ENCODE data around the gene TMEM98.
"Not testable (repeated sequence)": the region's sequence is repeated elsewhere in the genome, so short reads cannot be mapped to it uniquely, and the experiment has no call there.

Gene TMEM98, protein sequence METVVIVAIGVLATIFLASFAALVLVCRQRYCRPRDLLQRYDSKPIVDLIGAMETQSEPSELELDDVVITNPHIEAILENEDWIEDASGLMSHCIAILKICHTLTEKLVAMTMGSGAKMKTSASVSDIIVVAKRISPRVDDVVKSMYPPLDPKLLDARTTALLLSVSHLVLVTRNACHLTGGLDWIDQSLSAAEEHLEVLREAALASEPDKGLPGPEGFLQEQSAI

DNA sequence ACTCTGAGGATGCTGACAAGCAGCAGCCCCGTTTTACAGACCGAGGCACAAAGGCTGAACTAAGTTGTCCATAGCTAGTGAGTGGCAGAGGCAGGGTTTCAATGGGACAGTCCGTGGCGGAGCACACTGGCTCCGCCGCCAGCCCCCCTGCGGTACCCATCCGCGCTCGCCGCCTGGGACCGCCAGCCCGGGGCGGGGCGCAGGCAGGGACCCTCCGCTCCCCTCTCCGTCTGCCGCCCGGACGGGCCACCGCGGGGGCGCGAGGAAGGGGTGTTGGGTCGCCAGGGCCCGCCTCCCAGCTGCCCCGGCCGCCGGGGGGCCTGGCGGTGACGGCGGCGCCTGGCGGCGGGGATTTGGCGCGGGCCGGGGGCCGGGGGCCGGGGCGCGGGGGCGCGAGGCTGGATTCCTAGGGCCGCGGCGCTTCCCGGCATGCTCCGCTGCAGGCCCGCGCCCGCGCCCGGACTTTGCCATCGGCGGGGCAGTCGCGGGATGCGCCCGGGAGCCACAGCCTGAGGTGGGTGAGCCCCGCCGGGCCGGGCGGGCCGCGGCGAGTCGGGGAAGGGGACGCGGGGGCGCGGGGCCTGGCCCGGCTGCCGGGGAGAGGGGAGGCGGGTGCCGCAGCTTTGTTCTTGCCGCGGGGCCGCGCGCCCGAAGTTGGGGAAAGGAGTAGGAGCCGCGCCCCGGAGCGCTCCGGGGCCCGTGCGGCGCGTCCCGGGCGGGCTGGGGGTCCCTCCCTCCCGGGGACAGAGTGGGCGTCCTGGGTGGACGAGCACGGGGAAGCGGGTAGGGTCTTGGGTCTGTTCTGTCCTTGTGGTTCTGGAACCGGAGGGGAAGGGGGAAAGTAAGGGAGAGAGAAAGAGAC lies at the start of gene TMEM98:
Gene TMEM98, plus strand, starts transcription at position 430 of the 862 bp plus-strand sequence. CDS start 3,376 bp downstream, outside the sequence.
- no peak for DNase-seq

DNA sequence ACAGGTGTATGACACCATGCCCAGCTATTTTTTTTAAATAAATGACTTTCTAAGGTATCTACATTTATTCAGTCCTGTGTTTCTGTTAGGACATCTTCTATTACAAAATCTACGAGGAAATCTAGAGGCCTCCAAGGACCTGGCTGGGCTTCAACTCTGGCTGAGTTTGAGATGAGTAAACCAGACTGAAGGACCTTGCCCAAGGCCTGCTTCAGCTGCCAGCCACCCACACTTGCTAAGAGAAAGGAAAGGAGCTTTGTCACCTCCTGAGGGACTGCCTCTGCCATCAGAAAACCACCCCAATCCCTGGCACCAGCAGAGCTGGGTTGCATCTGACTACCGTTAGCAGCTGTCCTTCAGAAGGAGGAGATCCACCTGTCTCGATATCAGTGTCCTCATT lies 49.7 kb upstream of the TMEM98 start:
- DNase-seq: no peak

DNA sequence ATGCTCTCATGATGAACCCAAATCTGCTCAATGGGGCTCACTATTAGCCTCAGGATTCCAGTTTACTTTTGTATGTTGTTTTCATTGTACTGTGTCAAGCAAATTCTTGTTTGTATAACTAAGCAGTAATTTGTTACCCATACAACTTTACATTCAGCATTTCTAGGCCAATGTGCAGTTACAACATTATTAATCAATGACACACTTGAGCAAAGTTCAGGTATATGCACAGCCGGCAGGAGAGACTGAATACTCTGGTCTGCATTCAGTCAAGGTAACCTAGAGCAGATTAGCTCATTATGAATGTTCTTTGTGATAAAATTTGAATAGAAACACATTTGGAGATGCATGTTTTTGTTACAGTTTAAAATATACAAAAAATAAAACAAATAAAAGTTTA lies 48.8 kb upstream of the TMEM98 start:
- DNase-seq: no peak

DNA sequence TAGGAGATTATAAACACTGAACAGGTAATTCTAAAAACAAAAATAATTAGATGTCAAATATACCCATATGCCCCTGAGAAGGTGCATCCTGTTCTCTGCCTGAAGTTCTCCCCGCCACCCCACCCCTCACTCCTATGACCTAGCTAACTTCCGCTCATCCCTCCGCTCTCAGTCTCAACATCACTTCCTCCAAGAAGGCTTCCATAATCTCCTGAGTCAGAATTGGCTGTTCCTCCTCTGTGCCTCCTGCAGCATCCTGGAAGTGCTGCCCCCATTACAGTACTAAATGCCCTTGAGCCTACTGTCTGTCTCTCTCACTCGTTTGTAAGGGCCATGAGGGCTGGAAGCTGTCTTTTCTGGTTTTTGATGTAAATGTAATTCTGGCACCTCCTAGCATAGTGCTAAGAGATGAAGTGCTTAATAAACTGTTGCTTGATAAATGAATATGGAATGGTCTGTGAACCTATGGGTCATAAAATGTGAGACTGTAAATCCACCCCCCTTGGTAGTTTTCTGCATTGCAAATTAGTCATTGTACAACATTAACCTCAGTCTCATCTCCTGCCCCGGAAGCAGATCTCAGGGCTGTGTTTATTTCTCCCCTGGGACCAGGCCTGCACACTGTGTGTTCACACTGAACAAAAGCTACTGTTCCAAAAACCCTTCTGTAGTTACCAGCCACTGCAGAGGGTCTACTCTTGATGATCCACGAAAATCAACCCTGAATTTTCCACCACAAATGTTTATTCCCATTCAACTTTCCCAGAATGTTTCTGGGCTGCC lies 47.1 kb upstream of the TMEM98 start:
- no peak for DNase-seq

DNA sequence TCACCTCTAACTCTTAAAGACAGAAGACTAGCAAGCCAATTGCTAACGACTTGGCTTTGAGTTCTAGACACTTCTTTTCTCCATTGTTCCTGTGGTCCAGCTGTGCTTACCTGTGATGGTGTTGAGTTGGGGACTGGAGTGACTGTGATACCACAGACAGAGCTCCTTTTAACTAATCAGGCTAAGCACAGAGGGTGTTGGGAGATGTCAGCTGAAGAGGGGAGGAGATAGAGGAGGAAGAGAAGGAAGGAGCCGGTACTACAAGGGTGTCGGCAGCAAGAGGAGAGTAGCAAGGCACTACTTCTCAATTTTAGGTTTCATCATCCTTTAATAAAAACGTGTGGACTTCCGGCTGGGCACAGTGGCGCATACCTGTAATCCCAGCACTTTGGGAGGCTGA lies 45.9 kb upstream of the TMEM98 start:
- no peak for DNase-seq

GRCh38 chr17:32882734-32883133 lies 45.2 kb upstream of the TMEM98 start:
- no peak for DNase-seq

DNA sequence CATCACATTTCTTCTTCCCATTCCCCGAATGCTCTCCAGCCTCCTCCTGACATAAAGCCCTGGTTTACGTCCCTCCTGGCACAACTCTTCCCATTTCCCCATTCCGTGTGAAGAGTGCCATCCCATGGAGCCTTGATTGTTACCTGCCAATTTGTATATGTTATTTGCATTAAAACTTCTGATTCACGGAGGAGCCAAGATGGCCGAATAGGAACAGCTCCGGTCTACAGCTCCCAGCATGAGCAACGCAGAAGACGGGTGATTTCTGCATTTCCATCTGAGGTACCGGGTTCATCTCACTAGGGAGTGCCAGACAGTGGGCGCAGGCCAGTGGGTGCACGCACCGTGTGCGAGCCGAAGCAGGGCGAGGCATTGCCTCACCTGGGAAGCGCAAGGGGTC lies 41.0 kb upstream of the TMEM98 start:
- not testable (repeated sequence) for DNase-seq

DNA sequence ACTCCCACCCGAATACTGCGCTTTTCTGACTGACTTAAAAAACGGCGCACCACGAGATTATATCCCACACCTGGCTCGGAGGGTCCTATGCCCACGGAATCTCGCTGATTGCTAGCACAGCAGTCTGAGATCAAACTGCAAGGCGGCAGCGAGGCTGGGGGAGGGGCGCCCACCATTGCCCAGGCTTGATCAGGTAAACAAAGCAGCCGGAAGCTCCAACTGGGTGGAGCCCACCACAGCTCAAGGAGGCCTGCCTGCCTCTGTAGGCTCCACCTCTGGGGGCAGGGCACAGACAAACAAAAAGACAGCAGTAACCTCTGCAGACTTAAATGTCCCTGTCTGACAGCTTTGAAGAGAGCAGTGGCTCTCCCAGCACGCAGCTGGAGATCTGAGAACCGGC lies 40.5 kb upstream of the TMEM98 start:
- DNase-seq: not testable (repeated sequence)

GRCh38 chr17:32894245-32894644 lies 33.7 kb upstream of the TMEM98 start:
- no peak for DNase-seq

DNA sequence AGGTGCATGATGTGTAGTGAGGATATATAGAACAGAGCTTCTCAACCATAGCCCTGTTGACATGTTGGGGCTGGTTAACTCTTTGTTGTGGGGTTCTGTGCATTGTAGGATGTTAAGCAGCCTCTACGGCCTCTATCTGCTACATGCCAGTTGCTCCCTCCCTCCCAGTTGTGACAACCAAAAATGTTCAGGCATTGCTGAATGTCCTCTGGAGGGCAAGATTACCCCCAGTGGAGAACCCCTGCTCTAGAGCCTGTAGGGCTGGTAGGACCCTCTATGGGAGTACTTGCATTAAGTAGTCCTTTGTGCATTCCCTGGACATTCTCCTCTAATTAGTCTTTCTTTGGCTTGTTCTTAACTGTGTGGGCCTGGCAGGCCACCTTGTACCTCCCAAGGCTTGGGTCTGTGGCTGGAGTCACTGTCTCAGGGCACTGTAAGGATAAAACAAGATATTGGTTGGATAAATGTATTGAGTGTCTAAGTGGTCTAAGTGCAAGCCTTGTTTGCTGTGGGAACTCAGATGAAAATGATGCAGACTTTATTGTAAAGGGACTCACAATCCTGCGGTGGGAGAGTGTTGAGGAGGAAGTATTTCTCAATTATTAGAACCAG lies 31.2 kb upstream of the TMEM98 start:
- no peak for DNase-seq

DNA sequence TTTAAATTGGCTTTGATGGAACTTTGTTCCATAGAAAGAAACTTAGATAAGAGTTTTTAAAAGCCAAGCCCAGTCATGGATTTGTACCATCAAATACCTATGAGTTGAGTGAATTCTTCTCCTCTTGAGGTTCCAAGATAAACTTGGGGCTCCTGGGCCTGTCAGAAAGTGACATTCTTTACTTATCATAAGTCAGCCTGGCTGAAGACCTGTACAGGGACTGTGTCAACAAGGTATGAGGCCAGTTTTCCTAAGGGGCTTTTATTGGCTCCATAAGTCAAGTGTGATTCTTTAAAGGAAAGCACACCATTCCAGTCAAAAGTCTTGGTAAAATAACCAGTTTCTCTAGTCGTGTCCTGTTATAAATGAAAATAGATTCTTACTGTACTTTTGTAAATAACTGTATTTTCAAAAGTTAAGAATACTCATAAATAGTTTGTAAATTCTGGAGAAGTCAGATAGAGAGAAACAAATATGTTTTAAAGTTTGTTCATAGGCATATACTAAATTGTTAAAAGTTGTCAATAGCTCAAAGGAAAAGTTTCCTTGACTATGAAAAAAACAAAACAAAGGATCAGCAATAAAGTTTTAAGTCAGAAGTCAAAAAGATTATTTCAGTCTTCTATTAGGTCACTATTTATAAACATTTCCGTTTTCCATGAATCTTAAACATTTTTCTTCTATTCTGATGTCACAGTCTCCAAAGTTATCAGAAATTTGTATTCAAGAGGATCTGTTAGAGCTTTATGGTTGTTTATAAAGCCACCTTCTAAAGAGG lies 28.5 kb upstream of the TMEM98 start:
- DNase-seq: no peak

GRCh38 chr17:32901743-32902142 lies 26.2 kb upstream of the TMEM98 start:
- no peak for DNase-seq

DNA sequence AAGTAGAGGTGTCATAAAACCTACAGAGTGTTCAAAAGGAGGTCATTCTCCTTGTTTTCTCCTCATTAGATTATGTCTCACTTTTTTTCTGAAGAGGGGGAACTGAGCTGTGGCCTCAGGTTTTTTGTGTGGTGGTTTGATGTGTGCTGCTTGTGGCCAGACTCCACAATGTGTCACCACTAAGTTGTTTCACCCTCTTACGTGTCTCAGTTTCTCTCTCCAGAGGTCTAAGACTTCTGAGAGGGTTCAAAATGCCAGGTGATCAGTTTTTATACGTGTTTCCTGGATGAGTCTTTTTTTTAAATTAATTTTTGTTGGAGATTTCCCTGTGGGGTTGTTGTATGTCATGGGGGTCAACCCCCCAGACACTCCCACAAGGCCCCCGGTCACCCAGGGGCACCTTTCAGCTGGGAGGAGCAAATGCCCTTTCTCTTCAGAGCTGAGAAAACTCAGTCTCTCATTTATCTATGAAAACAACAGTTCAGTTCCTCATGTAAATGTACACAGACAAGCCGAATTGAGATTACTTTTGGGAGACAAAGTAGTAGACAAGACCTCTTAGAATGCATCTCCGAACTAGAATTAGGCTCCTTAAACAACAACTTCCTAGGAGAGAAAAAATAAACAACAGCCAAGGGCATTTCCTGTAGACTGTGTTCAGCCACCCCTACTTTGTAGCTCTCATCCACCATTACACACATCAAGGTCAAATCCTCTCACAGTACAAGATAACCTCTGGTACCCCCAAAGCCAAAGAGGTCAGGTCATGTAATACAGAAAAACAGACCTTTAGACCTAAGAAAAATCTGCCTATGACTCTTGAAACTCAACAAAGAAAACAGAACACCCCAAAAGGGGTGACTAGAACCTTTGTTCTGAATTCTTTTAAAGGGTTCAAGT lies 23.9 kb upstream of the TMEM98 start:
- DNase-seq: no peak

- no peak for DNase-seq
Observed at GRCh38 chr17:32904891-32905290, 23.1 kb upstream of the TMEM98 start.

GRCh38 chr17:32907583-32907982 lies 20.4 kb upstream of the TMEM98 start:
- no peak for DNase-seq

GRCh38 chr17:32909787-32910369 lies 18.1 kb upstream of the TMEM98 start:
- DNase-seq: no peak

DNA sequence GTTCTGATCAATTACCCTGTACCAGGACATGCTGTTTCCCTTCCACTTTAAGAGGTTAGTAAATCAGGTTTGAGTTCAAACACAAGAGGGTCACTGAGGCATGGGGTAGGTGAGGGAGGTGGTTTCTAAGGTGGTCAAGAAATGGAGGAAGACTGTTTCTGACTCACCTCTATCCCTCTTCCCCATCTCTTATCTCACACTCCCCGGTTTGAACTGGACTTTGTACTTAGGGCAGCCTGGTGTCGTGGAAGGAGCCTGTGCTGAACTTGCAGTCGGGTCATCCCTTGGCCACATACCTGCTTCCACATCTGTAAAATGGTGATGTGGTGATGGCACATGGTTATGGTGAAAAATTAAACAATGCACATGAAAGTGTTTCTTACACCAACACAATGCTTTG lies 17.2 kb upstream of the TMEM98 start:
- no peak for DNase-seq

GRCh38 chr17:32912218-32912897 lies 15.6 kb upstream of the TMEM98 start:
- no peak for DNase-seq

- DNase-seq: no peak
Observed at GRCh38 chr17:32913593-32913992, 14.4 kb upstream of the TMEM98 start.

- no peak for DNase-seq
Observed at GRCh38 chr17:32914181-32914580, 13.8 kb upstream of the TMEM98 start.

Data from activated CD4-positive, alpha-beta T cell treated with anti-CD3 and anti-CD28 coated beads for 1 hour (primary cell).